HG03159 (cell line): Measurements from ENCODE around the gene PPP1CC.

ENCODE experiments used
- ATAC-seq: cut with Tn5 transposase; IDR thresholded peaks from one replicate; pipeline ENCODE4 v1.9.1; 2021; ENCODE audit warnings: mild to moderate bottlenecking, moderate library complexity; ENCODE audit not compliant: unreplicated experiment

PPP1CC gene

GRCh38 chr12:110689281-110690126 lies 53.2 kb downstream of the PPP1CC start:
- peak; percentile 51 for ATAC-seq

DNA sequence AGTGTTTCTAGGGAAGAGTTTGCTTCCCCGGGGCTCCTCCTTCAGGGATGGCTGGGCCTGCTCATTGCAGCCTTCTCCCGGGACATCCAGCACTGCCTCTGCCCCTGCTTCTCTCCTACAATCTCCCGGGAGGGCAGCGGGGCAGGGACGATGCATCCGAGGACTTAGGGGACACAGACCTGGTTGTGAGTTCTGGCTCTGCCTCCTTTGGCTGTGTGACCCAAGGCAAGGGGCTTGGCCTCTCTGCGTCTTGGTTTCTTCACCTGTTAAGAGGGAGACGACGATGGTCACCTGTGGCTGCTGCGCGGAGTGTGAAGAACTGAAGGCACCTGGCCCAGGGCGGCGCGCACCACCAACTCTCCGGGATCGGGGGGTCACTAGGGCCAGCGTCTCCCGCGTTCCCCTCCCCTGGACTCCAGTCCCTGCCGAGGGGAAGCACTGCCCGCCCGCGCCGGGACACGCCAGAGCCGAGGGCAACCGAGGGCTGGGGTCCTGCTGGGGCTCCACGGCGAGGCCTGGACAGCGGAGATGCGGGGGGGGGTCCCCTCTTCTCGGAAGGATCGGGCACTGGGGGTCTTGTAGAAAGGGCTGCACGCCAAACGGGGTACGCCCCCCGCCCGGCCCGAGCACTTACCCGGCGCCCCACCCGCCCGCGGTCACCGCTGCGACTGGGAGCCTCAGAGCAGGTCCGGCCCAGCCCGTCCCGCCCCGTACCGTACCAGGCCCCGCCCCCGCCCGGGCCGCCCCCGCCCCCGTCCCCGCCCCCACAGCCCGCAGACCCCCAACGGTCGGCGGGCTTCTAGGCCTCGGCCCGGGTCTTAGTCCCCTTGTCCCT lies 54.0 kb downstream of the PPP1CC start, which contains the start of gene HVCN1:
Gene HVCN1 (minus strand): TSS at position 670 of the 835 bp plus-strand sequence. CDS start 5,870 bp downstream, outside the sequence.
- ATAC-seq, result peak; percentile 37

- ATAC-seq, result no peak
Measured at GRCh38 chr12:110687396-110688169, 55.1 kb downstream of the PPP1CC start.

GRCh38 chr12:110686294-110686903 lies 56.3 kb downstream of the PPP1CC start:
- no peak for ATAC-seq

DNA sequence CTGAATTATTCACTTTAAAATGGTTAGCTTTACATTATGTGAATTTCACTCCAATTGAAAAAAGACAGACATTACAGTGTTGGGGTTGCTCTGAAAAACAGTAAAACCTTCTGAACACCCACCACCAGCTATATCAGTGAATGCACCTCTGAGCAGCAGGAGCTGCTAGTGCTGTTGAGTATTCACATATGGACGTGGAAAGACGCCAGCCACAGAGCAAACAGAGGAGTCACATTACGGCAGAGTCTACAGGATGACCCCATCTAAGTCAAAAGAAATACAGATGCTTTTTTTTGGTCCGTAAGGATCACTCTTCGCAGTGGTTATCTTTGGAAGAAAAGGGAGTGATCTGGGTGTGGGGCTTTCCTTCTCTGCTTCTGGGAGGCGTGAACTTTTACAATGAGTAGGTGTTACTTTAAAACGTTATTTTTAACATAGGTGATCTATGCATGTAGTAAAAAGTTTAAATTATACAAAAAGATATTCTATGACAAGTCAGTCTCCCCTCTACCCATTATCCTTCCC lies 58.3 kb downstream of the PPP1CC start:
- ATAC-seq, result no peak

DNA sequence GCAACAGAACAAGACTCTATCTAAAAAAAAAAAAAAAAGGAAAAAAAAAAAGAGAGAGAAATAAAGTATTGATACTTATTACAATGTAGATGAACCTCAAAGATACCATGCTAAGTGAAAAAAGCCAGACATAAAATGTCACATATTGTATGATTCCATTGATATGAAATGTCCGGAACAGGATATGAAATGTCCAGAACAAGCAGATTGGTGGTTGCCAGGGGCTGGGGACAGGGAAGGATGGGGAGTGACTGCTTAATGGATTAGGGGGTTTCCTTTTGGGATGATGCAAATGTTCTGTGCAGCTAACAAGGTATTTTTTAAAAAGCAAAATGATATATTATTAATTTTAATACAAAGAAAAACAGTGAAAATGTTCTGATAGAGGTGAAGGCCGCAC lies 58.8 kb downstream of the PPP1CC start:
- no peak for ATAC-seq

DNA sequence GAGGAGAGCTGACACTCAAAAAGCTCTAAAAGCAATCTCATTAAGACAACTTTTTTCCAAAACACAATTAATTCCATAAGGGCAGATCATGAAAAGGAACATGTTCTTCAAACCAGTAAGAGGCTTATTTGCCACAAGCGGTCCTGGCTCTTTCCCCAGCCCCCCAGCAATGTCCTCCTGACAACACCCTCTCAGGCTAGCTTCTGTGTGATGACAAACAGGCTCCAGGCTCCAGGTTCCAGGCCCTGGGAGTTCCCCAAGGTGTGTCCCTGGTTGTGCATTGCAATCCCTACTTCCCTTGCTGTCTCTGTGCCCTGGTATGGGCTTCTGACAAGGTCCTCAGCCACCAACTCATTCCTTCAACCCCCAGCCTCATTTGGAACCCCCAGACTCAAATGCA lies 62.7 kb downstream of the PPP1CC start:
- ATAC-seq, result no peak

DNA sequence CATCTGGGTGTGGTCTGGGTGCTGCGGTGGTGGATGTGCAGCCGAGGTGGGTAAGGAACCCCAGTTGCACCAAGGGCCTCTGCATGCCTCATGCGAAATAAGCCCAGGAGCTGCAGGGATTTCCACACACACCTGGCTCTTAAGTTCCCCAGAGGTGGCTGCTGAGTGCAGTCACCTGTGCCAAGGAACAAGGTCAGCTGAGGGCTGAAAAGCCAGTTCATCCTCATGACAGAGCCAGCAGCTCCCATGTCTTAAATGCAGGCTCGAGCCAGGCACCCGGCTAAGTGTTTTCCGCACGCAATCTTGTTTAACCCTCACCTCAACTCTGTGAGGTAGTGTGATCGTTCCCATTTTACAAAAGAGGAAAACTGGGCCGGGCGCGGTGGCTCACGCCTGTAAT lies 63.5 kb downstream of the PPP1CC start:
- no peak for ATAC-seq

GRCh38 chr12:110677982-110678381 lies 64.7 kb downstream of the PPP1CC start:
- peak; percentile 10 for ATAC-seq

GRCh38 chr12:110677206-110677911 lies 65.3 kb downstream of the PPP1CC start:
- ATAC-seq, result peak; percentile 69

GRCh38 chr12:110676171-110676570 lies 66.5 kb downstream of the PPP1CC start:
- no peak for ATAC-seq

- ATAC-seq, result peak; percentile 50
Measured at GRCh38 chr12:110670161-110670701, 72.5 kb downstream of the PPP1CC start.
